DMS79 treated with DMSO at 0.1 percent for 48 hours (cell line): ENCODE measurements around the gene DPCD.
"Not testable (repeated sequence)": the region's sequence is repeated elsewhere in the genome, so short reads cannot be mapped to it uniquely, and the experiment has no call there.

Experiments
- DNase-seq: peaks from one replicate; lab custom pipeline; 2025; lab: John Stamatoyannopoulos, UW

The DPCD gene

GRCh38 chr10:101619983-101620382, 31.9 kb downstream of the DPCD start:
- no peak for DNase-seq

GRCh38 chr10:101623528-101623927, 35.4 kb downstream of the DPCD start:
- no peak for DNase-seq

GRCh38 chr10:101624526-101625102, 36.5 kb downstream of the DPCD start:
- DNase-seq = no peak

- peak; percentile 74 for DNase-seq
These were observed 37.8 kb downstream of the DPCD start for GRCh38 chr10:101625821-101626412.

- DNase-seq = no peak
These were observed 41.9 kb downstream of the DPCD start for GRCh38 chr10:101629837-101630632.

- no peak for DNase-seq
These were observed 42.5 kb downstream of the DPCD start for GRCh38 chr10:101630633-101630920.

- DNase-seq = no peak
These were observed 43.8 kb downstream of the DPCD start for GRCh38 chr10:101631821-101632475.

GRCh38 chr10:101633510-101633909, 45.4 kb downstream of the DPCD start:
- DNase-seq = not testable (repeated sequence)

GRCh38 chr10:101639141-101639900, 51.2 kb downstream of the DPCD start:
- DNase-seq = no peak

GRCh38 chr10:101643546-101643945, 55.4 kb downstream of the DPCD start:
- no peak for DNase-seq

- DNase-seq = no peak
These were observed 55.9 kb downstream of the DPCD start for GRCh38 chr10:101644002-101644401.

- no peak for DNase-seq
These were observed 57.5 kb downstream of the DPCD start for GRCh38 chr10:101645659-101646058.

GRCh38 chr10:101646364-101646763, 58.2 kb downstream of the DPCD start:
- no peak for DNase-seq

- no peak for DNase-seq
These were observed 59.1 kb downstream of the DPCD start for GRCh38 chr10:101647255-101647654.

GRCh38 chr10:101649525-101650085, 61.5 kb downstream of the DPCD start:
- no peak for DNase-seq

GRCh38 chr10:101650863-101651262, 62.7 kb downstream of the DPCD start:
- no peak for DNase-seq

GRCh38 chr10:101651336-101651735, 63.2 kb downstream of the DPCD start:
- DNase-seq = no peak

GRCh38 chr10:101653536-101653935, 65.4 kb downstream of the DPCD start:
- no peak for DNase-seq

GRCh38 chr10:101655570-101655969, 67.4 kb downstream of the DPCD start:
- no peak for DNase-seq

GRCh38 chr10:101656890-101657289, 68.8 kb downstream of the DPCD start:
- no peak for DNase-seq

- DNase-seq = no peak
These were observed 70.9 kb downstream of the DPCD start for GRCh38 chr10:101658975-101659374.
